SK-N-SH treated with all-trans-retinoic acid at 6 μM for 48 hours (cell line): ENCODE measurements around the gene TRIP6.

ENCODE experiments used
- ARNTL ChIP-seq: fragments of 450-650 bp; formaldehyde crosslinking; IDR thresholded peaks from 2 replicates; pipeline ENCODE4 v1.5.0; 2020; ENCODE audit warnings: low read depth, mild to moderate bottlenecking, moderate library complexity, borderline replicate concordance
- CSDC2 ChIP-seq: fragments of 250-450 bp; sonication (Bioruptor Pico); IDR thresholded peaks from 2 replicates; pipeline ENCODE4 v1.5.0; 2020; ENCODE audit warnings: mild to moderate bottlenecking, moderate library complexity
- PPARA ChIP-seq: fragments of 250-450 bp; sonication (Bioruptor Pico); IDR thresholded peaks from 2 replicates; pipeline ENCODE4 v1.5.0; 2020; ENCODE audit warnings: mild to moderate bottlenecking, borderline replicate concordance
- SNAI2 ChIP-seq: fragments of 250-450 bp; sonication (Bioruptor Pico); IDR thresholded peaks from 2 replicates; pipeline ENCODE4 v1.5.0; 2020; ENCODE audit warnings: mild to moderate bottlenecking, moderate library complexity
- TCF4 ChIP-seq: fragments of 250-450 bp; sonication (Bioruptor Pico); IDR thresholded peaks from 2 replicates; pipeline ENCODE4 v1.8.0; 2021; ENCODE audit warnings: mild to moderate bottlenecking, moderate library complexity, borderline replicate concordance
- TOX ChIP-seq: fragments of 250-450 bp; sonication (Bioruptor Pico); IDR thresholded peaks from 2 replicates; pipeline ENCODE4 v1.8.0; 2021; ENCODE audit warnings: mild to moderate bottlenecking, moderate library complexity, borderline replicate concordance
- ZFP3 ChIP-seq: fragments of 250-450 bp; sonication (Bioruptor Pico); IDR thresholded peaks from 2 replicates; pipeline ENCODE4 v1.5.0; 2020; ENCODE audit warnings: mild to moderate bottlenecking, moderate library complexity
- ZFP30 ChIP-seq: fragments of 450-650 bp; formaldehyde crosslinking; IDR thresholded peaks from 2 replicates; pipeline ENCODE4 v1.5.0; 2022; ENCODE audit warnings: mild to moderate bottlenecking, moderate library complexity
- ZNF8 ChIP-seq: fragments of 450-650 bp; formaldehyde crosslinking; IDR thresholded peaks from 2 replicates; pipeline ENCODE4 v1.5.0; 2020; ENCODE audit warnings: mild to moderate bottlenecking, moderate library complexity
- TF ChIP-seq, protein P1 (sequence below): fragments of 250-450 bp; sonication (Bioruptor Pico); IDR thresholded peaks from 2 replicates; pipeline ENCODE4 v1.8.0; 2021; ENCODE audit warnings: low read depth, mild to moderate bottlenecking, moderate library complexity, borderline replicate concordance
- TF ChIP-seq, protein P2 (sequence below): fragments of 250-450 bp; sonication (Bioruptor Pico); IDR thresholded peaks from 2 replicates; pipeline ENCODE4 v1.8.0; 2020; ENCODE audit warnings: mild to moderate bottlenecking, moderate library complexity, borderline replicate concordance
- TF ChIP-seq, protein P3 (sequence below): fragments of 250-450 bp; sonication (Bioruptor Pico); IDR thresholded peaks from 2 replicates; pipeline ENCODE4 v1.5.1; 2020; ENCODE audit warnings: low read depth, mild to moderate bottlenecking, moderate library complexity
- TF ChIP-seq, protein P4 (sequence below): fragments of 250-450 bp; sonication (Bioruptor Pico); IDR thresholded peaks from 2 replicates; pipeline ENCODE4 v1.5.0; 2020; ENCODE audit warnings: mild to moderate bottlenecking, moderate library complexity

DNA sequence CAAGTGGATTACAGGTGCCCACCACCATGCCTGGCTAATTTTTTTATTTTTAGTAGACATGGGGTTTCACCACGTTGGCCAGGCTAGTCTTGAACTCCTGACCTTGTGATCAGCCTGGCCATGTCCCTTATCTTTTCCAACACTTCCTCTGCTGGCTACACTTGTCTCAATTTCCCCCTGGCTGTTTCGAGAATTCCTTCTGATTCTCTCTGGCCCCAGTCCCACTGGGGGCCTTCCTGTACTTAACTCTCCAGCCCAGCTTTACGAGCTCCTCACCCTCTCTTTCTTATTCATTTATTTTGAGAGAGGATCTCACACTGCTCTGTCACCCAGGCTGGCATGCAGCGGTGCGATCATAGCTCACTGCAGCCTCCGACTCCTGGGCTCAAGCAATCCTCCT, 48.4 kb upstream of the TRIP6 start:
- TF ChIP-seq SNAI2 (CRISPR knock-in tag) (no peak), TCF4 (CRISPR knock-in tag) (no peak), ZFP30 (CRISPR knock-in tag) (no peak), ZNF8 (CRISPR knock-in tag) (no peak), TOX (CRISPR knock-in tag) (no peak), ZFP3 (no peak), ARNTL (CRISPR knock-in tag) (no peak), PPARA (CRISPR knock-in tag) (no peak), CSDC2 (CRISPR knock-in tag) (no peak)
- TF ChIP-seq, protein P1, sequence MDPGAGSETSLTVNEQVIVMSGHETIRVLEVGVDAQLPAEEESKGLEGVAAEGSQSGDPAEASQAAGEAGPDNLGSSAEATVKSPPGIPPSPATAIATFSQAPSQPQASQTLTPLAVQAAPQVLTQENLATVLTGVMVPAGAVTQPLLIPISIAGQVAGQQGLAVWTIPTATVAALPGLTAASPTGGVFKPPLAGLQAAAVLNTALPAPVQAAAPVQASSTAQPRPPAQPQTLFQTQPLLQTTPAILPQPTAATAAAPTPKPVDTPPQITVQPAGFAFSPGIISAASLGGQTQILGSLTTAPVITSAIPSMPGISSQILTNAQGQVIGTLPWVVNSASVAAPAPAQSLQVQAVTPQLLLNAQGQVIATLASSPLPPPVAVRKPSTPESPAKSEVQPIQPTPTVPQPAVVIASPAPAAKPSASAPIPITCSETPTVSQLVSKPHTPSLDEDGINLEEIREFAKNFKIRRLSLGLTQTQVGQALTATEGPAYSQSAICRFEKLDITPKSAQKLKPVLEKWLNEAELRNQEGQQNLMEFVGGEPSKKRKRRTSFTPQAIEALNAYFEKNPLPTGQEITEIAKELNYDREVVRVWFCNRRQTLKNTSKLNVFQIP (CRISPR knock-in tag): no peak
- TF ChIP-seq, protein P2, sequence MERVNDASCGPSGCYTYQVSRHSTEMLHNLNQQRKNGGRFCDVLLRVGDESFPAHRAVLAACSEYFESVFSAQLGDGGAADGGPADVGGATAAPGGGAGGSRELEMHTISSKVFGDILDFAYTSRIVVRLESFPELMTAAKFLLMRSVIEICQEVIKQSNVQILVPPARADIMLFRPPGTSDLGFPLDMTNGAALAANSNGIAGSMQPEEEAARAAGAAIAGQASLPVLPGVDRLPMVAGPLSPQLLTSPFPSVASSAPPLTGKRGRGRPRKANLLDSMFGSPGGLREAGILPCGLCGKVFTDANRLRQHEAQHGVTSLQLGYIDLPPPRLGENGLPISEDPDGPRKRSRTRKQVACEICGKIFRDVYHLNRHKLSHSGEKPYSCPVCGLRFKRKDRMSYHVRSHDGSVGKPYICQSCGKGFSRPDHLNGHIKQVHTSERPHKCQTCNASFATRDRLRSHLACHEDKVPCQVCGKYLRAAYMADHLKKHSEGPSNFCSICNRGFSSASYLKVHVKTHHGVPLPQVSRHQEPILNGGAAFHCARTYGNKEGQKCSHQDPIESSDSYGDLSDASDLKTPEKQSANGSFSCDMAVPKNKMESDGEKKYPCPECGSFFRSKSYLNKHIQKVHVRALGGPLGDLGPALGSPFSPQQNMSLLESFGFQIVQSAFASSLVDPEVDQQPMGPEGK (CRISPR knock-in tag): no peak
- TF ChIP-seq, protein P3, sequence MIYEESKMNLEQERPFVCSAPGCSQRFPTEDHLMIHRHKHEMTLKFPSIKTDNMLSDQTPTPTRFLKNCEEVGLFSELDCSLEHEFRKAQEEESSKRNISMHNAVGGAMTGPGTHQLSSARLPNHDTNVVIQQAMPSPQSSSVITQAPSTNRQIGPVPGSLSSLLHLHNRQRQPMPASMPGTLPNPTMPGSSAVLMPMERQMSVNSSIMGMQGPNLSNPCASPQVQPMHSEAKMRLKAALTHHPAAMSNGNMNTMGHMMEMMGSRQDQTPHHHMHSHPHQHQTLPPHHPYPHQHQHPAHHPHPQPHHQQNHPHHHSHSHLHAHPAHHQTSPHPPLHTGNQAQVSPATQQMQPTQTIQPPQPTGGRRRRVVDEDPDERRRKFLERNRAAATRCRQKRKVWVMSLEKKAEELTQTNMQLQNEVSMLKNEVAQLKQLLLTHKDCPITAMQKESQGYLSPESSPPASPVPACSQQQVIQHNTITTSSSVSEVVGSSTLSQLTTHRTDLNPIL: no peak
- TF ChIP-seq, protein P4, sequence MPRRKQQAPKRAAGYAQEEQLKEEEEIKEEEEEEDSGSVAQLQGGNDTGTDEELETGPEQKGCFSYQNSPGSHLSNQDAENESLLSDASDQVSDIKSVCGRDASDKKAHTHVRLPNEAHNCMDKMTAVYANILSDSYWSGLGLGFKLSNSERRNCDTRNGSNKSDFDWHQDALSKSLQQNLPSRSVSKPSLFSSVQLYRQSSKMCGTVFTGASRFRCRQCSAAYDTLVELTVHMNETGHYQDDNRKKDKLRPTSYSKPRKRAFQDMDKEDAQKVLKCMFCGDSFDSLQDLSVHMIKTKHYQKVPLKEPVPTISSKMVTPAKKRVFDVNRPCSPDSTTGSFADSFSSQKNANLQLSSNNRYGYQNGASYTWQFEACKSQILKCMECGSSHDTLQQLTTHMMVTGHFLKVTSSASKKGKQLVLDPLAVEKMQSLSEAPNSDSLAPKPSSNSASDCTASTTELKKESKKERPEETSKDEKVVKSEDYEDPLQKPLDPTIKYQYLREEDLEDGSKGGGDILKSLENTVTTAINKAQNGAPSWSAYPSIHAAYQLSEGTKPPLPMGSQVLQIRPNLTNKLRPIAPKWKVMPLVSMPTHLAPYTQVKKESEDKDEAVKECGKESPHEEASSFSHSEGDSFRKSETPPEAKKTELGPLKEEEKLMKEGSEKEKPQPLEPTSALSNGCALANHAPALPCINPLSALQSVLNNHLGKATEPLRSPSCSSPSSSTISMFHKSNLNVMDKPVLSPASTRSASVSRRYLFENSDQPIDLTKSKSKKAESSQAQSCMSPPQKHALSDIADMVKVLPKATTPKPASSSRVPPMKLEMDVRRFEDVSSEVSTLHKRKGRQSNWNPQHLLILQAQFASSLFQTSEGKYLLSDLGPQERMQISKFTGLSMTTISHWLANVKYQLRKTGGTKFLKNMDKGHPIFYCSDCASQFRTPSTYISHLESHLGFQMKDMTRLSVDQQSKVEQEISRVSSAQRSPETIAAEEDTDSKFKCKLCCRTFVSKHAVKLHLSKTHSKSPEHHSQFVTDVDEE: no peak
